KMS-11 (cell line): ENCODE results near the gene C10orf71.

ENCODE experiments used
- H2AFZ ChIP-seq: fragments of 200-600 bp; sonication (generic); 2 replicates; pipeline ENCODE4 v1.6.1; 2016; ENCODE audit warnings: antibody characterized with exemption, mixed run types, low read depth
- H3K27ac ChIP-seq: fragments of 200-600 bp; sonication (generic); 2 replicates; pipeline ENCODE4 v1.6.1; 2016; ENCODE audit warnings: mild to moderate bottlenecking, mixed run types
- H3K27me3 ChIP-seq: fragments of 200-600 bp; sonication (generic); 2 replicates; pipeline ENCODE4 v1.6.1; 2017; ENCODE audit warnings: mild to moderate bottlenecking, low read depth, mixed run types, moderate library complexity; ENCODE audit not compliant: insufficient read depth
- H3K36me3 ChIP-seq: fragments of 200-600 bp; sonication (generic); 2 replicates; pipeline ENCODE4 v1.6.1; 2017; ENCODE audit warnings: mild to moderate bottlenecking, mixed run types; ENCODE audit not compliant: insufficient read depth
- H3K4me1 ChIP-seq: fragments of 200-600 bp; sonication (generic); 2 replicates; pipeline ENCODE4 v1.6.1; 2016; ENCODE audit warnings: mild to moderate bottlenecking, low read depth, mixed run types; ENCODE audit not compliant: poor library complexity, severe bottlenecking
- H3K4me2 ChIP-seq: fragments of 200-600 bp; sonication (generic); 2 replicates; pipeline ENCODE4 v1.7.0; 2016; ENCODE audit warnings: mild to moderate bottlenecking, mixed run types
- H3K4me3 ChIP-seq: fragments of 200-600 bp; sonication (generic); IDR thresholded peaks from 2 replicates; pipeline ENCODE4 v1.6.1; 2017; ENCODE audit warnings: low read depth, low read length, mixed read lengths; ENCODE audit not compliant: insufficient read depth
- H3K79me2 ChIP-seq: fragments of 200-600 bp; sonication (generic); 2 replicates; pipeline ENCODE4 v1.6.1; 2016; ENCODE audit warnings: low read depth, mixed run types; ENCODE audit not compliant: insufficient read depth
- H3K9ac ChIP-seq: fragments of 200-600 bp; sonication (generic); 2 replicates; pipeline ENCODE4 v1.6.1; 2016; ENCODE audit warnings: mild to moderate bottlenecking, mixed run types
- H4K20me1 ChIP-seq: fragments of 200-600 bp; sonication (generic); 2 replicates; pipeline ENCODE4 v1.6.1; 2016; ENCODE audit warnings: mild to moderate bottlenecking, mixed run types; ENCODE audit not compliant: insufficient read depth
- CTCF ChIP-seq: fragments of 200-600 bp; sonication (generic); conservative IDR thresholded peaks from 2 replicates; pipeline ENCODE4 v1.6.1; 2017; ENCODE audit warnings: low read depth, mild to moderate bottlenecking, antibody characterized with exemption, low read length, moderate library complexity, mixed read lengths

The C10orf71 gene

GRCh38 chr10:49367600-49367999 lies 68.6 kb downstream of the C10orf71 start:
- TF ChIP-seq CTCF: no peak
- H3K27me3 ChIP-seq: no peaks in the 10 kb centered on the region
- H3K9ac ChIP-seq: no peak overlapping the region
- no peak overlapping the region for H3K4me3 ChIP-seq
- H3K4me2 ChIP-seq: no peak overlapping the region
- H4K20me1 ChIP-seq: no peaks in the 10 kb centered on the region
- no peaks in the 10 kb centered on the region for H3K36me3 ChIP-seq
- no peak overlapping the region for H3K27ac ChIP-seq
- no peaks in the 10 kb centered on the region for H3K79me2 ChIP-seq
- H2AFZ ChIP-seq: no peak overlapping the region
- no peaks in the 10 kb centered on the region for H3K4me1 ChIP-seq

GRCh38 chr10:49368256-49368655 lies 69.3 kb downstream of the C10orf71 start:
- H3K36me3 ChIP-seq: no peaks in the 10 kb centered on the region
- H3K27me3 ChIP-seq: no peaks in the 10 kb centered on the region
- H3K4me1 ChIP-seq: no peaks in the 10 kb centered on the region
- H3K9ac ChIP-seq: no peak overlapping the region
- no peak overlapping the region for H2AFZ ChIP-seq
- H3K79me2 ChIP-seq: no peaks in the 10 kb centered on the region
- H3K27ac ChIP-seq: no peak overlapping the region
- no peak overlapping the region for H3K4me3 ChIP-seq
- TF ChIP-seq CTCF: no peak
- H4K20me1 ChIP-seq: no peaks in the 10 kb centered on the region
- H3K4me2 ChIP-seq: no peak overlapping the region

- Histone ChIP-seq H3K79me2 (no peaks in the 10 kb centered on the region), H3K4me3 (no peak overlapping the region), H3K4me2 (no peak overlapping the region), H3K36me3 (no peaks in the 10 kb centered on the region), H3K9ac (no peak overlapping the region), H2AFZ (no peak overlapping the region), H3K27ac (no peak overlapping the region), H3K27me3 (no peaks in the 10 kb centered on the region), H3K4me1 (no peaks in the 10 kb centered on the region), H4K20me1 (no peaks in the 10 kb centered on the region)
- TF ChIP-seq CTCF: no peak
Observed at GRCh38 chr10:49369216-49370162, 70.5 kb downstream of the C10orf71 start.

GRCh38 chr10:49370326-49371100 lies 71.5 kb downstream of the C10orf71 start:
- Histone ChIP-seq H2AFZ (no peak overlapping the region), H3K9ac (no peak overlapping the region), H3K27me3 (no peaks in the 10 kb centered on the region), H3K79me2 (no peaks in the 10 kb centered on the region), H3K36me3 (no peaks in the 10 kb centered on the region), H4K20me1 (no peaks in the 10 kb centered on the region), H3K4me2 (no peak overlapping the region), H3K4me3 (no peak overlapping the region), H3K4me1 (no peaks in the 10 kb centered on the region), H3K27ac (no peak overlapping the region)
- no peak for TF ChIP-seq CTCF
